Panc1 (cell line): Measurements from ENCODE around the gene MPP3.

Experiments
- CTCF ChIP-seq: fragments of 450-650 bp; IDR thresholded peaks from 2 replicates; pipeline ENCODE4 v1.5.1; 2017; ENCODE audit warnings: mild to moderate bottlenecking
- POLR2AphosphoS5 ChIP-seq: IDR thresholded peaks from 2 replicates; pipeline ENCODE4 v1.6.1; 2012; ENCODE audit warnings: mild to moderate bottlenecking, low read depth, low read length, moderate library complexity
- REST ChIP-seq, 2 experiments: IDR thresholded peaks; 2 replicates each; pipeline ENCODE4 v1.6.1; 2011 to 2012; ENCODE audit warnings: low read depth in 2 of 2, control low read depth in 1 of 2, low read length in 1 of 2, mild to moderate bottlenecking in 1 of 2, moderate library complexity in 1 of 2; ENCODE audit not compliant: insufficient read depth in 1 of 2
- SIN3A ChIP-seq: IDR thresholded peaks from 2 replicates; pipeline ENCODE4 v1.6.1; 2012; ENCODE audit warnings: low read depth, mild to moderate bottlenecking, low read length, moderate library complexity, borderline replicate concordance; ENCODE audit not compliant: insufficient read depth
- TCF7L2 ChIP-seq: IDR thresholded peaks from 2 replicates; pipeline ENCODE4 v1.6.1; 2011; ENCODE audit warnings: mild to moderate bottlenecking, low read depth, low read length, inconsistent platforms

GRCh38 chr17:43801844-43802243 is 31.1 kb downstream of the MPP3 start:
- TF ChIP-seq REST (IDR thresholded peaks at IDR 0.05; ENCODE audit: insufficient read depth in 1 of 2, low read depth in 2 of 2, low read length in 1 of 2) (no peak), CTCF (no peak), TCF7L2 (no peak), POLR2AphosphoS5 (no peak), SIN3A (no peak)
